ENCODE data around the gene PSEN1.
"Not testable (repeated sequence)": the region's sequence is repeated elsewhere in the genome, so short reads cannot be mapped to it uniquely, and the experiment has no call there.

The PSEN1 gene

DNA sequence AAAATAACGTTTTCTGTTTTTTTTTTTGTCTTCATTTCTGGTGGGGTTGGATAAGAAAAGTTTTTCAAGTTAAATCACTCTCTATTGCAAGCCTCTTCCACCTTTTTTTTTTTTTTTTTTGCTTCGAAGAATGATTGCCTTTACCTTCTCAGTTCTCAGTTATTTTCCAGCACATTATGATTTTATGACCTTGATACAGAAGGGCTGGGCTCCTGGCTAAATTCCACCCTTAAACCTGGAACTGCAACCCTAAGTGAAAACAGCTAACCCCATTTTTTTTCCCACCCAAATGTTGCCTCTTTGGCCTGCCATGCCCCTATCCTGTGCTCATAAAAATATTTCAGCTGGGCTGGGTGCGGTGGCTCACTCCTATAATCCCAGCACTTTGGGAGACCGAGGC is 31.4 kb downstream of the PSEN1 start:
- DNase-seq: no peak

DNA sequence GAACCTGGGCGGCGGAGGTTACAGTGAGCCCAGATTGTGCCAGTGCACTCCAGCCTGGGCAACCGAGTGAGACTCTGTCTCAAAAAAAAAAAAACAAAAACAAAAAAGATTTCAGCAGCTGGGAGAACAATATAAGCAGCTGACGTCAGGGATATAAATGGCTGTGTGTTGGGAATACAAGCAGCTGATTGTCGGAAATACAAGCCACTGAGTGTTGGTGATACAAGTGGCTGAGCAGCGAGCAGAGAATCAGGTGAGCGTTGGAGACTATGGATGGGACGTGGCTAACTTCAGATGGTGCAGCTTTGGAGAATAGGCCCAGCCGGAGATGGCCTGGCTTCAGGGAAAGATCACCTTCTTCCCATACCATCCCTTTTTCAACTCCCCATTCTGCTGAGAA is 32.0 kb downstream of the PSEN1 start:
- no peak for DNase-seq

DNA sequence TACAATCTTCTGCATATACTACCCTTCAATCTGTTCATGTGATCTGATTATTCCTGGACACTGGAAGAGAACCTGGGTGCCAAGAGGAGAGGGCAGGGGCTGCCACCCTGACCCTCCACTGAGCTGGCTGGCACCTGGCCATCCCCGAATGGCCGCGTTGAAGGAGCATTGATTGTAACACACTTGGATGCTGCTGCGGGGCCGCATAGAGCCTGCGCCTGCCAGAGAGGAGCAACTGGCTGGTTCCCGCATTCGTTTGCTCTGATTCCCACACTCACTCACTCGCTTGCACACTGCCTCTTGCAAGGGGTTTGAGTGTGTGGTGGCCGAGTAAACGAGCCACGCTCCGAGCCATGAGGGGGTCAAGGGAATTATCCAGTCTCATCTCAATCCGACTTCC is 32.4 kb downstream of the PSEN1 start:
- no peak for DNase-seq

DNA sequence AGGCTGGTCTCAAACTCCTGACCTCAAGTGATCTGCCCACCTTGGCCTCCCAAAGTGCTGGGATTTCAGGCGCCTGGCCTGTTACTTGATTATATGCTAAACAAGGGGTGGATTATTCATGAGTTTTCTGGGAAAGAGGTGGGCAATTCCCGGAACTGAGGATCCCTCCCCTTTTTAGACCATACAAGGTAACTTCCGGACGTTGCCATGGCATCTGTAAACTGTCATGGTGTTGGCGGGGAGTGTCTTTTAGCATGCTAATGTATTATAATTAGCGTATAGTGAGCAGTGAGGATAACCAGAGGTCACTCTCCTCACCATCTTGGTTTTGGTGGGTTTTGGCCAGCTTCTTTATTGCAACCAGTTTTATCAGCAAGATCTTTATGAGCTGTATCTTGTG is 33.5 kb downstream of the PSEN1 start:
- DNase-seq: not testable (repeated sequence)

DNA sequence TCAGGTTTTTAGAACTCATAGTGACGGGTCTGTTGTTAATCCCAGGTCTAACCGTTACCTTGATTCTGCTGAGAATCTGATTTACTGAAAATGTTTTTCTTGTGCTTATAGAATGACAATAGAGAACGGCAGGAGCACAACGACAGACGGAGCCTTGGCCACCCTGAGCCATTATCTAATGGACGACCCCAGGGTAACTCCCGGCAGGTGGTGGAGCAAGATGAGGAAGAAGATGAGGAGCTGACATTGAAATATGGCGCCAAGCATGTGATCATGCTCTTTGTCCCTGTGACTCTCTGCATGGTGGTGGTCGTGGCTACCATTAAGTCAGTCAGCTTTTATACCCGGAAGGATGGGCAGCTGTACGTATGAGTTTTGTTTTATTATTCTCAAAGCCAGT is 34.4 kb downstream of the PSEN1 start:
- DNase-seq: no peak

DNA sequence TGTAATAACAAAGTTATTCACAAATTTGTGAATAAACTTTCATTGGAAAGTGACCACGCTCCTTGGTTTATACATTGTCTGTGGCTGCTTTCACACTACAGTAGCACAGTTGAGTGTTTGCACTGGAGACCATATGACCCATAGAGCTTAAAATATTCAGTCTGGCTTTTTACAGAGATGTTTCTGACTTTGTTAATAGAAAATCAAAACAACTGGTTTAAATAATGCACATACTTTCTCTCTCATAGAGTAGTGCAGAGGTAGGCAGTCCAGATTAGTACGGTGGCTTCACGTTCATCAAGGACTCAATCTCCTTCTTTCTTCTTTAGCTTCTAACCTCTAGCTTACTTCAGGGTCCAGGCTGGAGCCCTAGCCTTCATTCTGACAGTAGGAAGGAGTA is 36.2 kb downstream of the PSEN1 start:
- DNase-seq: no peak

DNA sequence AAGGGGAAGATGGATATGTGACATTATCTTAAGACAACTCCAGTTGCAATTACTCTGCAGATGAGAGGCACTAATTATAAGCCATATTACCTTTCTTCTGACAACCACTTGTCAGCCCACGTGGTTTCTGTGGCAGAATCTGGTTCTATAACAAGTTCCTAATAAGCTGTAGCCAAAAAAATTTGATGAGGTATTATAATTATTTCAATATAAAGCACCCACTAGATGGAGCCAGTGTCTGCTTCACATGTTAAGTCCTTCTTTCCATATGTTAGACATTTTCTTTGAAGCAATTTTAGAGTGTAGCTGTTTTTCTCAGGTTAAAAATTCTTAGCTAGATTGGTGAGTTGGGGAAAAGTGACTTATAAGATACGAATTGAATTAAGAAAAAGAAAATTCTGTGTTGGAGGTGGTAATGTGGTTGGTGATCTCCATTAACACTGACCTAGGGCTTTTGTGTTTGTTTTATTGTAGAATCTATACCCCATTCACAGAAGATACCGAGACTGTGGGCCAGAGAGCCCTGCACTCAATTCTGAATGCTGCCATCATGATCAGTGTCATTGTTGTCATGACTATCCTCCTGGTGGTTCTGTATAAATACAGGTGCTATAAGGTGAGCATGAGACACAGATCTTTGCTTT is 36.9 kb downstream of the PSEN1 start:
- DNase-seq: no peak

DNA sequence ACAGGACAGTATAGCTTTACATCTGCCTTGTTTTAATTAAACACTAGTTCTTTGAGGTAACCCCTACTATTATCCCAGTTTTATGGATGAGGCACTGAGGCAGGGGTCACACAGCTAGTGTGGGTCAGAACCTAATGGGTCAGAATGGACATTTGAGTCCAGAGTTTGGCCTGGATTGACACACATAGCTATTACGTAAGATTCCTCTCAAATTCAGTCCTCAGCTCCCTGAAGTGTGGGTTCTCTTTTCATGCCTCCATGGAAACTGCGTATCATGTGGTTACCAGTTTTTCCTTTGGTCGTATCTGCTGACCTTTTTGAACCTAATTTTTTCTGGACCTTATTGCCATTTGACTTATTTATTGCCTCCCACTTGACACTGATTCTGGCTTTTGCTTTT is 40.4 kb downstream of the PSEN1 start:
- no peak for DNase-seq

DNA sequence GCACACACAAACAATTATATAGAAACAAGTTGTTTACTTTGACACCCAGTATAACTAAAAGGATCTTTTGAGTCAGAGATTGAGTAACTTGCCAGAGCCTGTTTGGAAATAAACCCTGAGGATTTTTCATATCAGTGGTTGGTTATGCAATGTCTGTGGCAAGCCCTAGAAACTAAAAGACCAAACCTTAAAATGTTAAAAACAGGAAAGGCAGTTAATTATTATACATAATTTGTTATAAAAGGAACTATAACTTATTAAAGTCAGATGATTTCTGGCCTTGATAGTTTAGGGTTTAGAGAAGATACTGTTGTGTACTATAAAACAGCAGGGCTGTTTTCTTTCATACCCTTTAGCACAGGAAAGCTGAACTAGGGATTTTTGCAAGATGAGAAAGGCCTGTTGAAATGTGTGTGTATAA is 44.1 kb downstream of the PSEN1 start:
- no peak for DNase-seq

DNA sequence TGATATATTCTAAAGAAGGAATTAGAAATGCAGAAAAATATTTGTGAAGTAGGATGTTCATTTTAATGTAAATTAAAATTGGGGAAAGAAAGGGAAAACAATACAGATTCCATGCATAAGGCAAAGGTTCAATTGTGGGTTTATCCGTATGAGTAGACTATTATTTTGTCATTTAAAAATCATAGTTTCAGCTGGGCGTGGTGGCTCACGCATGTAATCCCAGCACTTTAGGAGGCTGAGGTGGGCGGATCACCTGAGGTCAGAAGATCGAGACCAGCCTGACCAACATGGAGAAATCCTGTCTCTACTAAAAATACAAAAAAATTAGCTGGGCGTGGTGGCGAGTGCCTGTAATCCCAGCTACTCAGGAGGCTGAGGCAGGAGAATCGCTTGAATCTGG is 44.7 kb downstream of the PSEN1 start:
- DNase-seq: not testable (repeated sequence)

DNA sequence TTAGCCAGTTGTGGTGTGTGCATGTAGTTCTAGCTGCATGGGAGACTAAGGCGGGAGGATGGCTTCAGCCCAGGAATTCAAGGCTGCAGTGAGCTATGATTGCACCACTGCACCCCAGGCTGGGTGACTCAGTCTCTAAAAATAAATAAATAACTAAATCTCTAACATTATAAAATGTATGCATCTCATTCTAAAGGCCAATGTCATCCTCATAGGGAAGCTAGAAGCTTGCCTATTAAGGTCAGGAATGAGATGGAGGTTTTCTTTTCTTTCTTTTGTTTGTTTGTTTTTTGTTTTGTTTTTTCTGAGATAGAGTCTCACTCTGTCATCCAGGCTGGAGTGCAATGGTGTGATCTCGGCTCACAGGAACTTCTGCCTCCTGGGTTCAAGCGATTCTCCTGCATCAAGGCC is 52.2 kb downstream of the PSEN1 start:
- no peak for DNase-seq

DNA sequence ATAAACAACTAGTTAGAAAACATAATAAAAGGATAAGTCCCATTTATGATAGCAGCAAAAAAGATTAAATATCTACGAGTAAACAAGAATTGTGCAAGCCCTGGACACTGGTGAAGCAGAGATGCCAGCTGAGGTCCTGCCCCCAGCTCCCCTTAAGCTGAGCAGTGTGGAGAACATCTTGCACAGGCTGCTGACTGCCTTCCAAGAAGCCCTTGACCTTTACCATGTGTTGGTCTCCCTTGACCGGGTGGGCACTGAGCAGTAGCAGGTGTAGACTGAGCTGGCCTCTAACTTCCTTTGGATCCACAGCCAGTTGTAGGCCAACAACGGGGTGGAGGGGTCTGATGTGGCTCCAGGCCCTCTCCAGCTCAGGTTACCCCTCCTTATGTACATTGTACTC is 53.3 kb downstream of the PSEN1 start:
- DNase-seq: no peak

DNA sequence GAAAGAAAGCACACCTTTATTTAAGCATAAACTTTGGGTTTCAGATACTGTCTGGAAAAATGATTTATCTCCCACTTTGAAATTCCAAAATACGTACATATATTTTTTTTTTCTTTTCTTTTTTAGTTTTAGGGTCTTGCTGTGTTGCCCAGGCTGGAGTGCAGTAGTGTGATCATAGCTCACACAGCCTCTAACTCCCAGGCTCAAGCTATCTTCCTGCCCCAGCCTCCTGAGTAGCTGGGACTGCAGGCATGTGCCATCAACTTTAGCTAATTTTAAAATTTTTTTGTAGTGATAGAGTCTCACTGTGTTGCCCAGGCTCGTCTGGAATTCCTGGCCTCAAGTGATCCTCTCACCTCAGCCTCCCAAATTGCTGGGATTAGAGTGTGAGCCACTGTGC is 55.1 kb downstream of the PSEN1 start:
- DNase-seq: no peak

DNA sequence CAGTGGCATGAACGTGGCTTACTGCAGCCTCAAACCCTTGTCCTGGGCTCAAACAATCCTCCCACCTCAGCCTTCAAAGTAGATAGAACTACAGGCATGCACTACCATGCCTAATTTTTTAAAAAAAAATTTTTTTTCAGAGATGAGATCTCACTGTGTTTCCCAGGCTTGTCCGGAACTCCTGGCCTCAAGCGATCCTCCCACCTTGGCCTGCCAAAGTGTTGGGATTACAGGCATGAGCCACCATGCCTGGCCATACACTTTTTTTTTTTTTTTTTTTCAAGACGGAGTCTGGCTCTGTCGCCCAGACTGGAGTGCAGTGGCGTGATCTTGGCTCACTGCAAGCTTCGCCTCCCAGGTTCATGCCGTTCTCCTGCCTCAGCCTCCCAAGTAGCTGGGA is 58.0 kb downstream of the PSEN1 start:
- DNase-seq: not testable (repeated sequence)

DNA sequence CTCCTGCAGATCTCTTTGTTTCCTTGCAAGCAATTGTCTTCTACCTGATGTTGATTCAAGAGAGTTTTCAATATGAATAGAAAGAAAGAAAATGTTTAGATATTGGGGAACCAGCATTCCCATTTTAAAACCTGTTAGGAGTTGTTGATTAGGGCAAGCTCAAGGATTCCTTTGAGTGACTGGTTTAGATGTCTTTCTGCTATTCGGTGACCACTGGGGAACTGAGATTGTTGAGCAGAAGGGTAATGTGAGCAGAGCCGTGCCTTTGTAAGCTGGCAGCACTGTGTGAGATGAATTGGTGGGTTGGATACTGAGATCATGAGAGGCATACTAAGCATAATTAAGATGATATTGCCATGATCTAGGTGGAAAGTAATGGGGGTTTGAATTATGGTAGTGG is 61.9 kb downstream of the PSEN1 start:
- no peak for DNase-seq

DNA sequence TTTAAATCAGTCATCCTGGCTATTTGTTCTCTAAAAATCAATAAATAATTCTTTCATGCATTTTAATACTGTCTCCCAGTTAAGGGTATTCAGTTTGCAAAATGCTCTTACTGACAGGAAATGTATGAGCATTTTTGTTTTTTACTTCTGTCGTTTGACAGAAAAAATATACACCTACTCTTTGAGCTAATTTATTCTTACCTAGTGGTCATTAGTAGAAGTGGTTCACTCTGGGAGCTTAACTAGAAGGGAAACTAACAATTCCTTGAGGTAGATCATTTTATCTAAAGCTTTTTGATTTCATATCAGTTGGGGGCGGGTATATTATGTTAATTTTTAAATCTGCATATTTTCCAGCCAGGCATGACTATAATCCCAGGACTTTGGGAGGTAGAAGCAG is 67.2 kb downstream of the PSEN1 start:
- no peak for DNase-seq

DNA sequence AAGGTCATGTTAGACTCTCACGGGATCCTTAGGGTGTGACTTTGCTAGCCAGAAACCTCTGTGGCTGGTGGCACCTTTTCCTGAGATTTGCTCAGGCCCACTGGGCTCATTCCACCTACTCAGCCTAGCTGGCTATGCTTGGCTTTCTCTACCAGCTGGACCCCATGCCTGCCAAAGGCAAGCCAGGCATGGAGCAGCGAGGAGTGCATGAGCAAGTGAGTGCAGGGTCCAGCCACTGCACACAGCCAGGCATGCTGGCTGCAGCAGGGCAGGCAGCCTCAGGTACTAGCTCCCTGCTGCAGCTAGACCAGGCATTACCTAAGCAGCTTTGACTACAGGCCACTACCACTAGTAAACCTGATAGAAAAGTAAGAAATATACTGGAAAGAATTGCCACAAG is 71.3 kb downstream of the PSEN1 start:
- DNase-seq: no peak

DNA sequence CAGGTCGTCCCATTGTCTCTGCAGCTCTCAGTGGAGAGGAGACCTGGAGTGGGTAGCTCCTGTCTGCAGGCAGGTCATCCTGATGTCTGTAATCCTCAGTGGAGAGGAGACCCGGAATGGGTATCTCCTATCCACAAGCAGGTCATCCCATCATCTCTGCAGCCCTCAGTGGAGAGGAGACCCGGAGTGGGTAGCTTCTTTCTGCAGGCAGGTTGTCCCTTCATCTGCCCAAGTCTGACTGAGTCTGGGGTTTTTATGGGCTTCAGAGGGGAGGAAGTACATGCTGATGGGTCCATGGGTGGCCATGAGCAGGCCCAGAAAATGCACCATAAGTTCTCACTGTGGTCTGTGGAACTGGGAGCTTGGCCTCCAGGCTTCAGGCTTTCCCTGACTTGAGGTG is 72.1 kb downstream of the PSEN1 start:
- no peak for DNase-seq

DNA sequence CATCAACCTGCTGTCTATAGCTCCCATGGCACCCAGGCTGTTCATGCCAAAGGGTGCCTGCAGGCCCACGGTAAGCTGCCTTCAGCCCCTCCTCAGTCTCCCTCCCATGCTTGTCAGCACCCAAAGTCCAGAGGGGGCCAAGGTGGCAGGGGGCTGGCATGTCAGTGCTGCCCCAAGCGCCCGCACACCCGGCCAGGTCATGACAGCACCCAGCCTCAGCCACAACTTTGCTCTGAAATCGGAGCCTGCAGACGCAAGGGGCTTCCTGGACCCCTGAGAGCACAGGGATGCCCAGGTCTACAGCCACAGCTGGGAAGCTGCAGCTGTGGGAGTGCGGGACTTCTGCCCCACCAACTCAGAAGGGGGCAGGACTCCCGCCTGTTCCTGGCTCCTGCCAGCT is 72.5 kb downstream of the PSEN1 start:
- DNase-seq: no peak

DNA sequence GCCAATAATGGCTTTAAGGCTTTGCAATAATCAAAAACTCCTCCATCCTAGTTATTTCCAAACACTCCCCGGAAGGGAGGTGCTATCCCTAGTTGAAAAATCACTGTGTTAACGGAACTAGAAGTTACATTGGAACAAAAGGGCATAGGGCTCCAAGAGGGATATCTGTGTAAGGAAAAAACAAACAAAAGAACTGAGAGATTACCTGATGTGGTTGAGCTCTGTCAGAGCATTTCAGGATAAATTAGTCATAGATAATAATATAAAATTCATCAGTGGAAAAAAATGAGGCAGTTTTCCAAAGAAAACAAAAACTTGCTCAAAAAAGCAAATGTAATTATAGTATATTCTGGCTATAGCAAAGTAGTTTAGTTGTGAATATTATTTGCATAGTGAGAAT is 73.6 kb downstream of the PSEN1 start:
- no peak for DNase-seq

DNA sequence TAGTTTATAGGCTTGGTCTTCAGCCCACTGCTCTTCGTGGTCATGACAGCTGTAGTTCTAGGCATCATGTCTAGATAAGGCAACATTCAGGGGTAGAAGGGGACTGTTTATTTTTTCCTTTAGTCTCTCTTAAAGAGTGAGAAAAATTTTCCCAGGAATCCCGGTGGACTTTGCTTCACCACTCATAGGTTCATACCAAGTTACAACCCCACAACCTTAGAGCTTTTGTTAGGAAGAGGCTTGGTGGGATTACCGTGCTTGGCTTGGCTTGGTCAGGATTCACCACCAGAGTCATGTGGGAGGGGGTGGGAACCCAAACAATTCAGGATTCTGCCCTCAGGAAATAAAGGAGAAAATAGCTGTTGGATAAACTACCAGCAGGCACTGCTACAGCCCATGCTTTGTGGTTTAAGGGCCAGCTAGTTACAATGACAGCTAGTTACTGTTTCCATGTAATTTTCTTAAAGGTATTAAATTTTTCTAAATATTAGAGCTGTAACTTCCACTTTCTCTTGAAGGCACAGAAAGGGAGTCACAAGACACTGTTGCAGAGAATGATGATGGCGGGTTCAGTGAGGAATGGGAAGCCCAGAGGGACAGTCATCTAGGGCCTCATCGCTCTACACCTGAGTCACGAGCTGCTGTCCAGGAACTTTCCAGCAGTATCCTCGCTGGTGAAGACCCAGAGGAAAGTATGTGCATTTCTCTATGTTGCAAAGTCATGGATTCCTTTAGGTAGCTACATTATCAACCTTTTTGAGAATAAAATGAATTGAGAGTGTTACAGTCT is 75.1 kb downstream of the PSEN1 start:
- DNase-seq: no peak

DNA sequence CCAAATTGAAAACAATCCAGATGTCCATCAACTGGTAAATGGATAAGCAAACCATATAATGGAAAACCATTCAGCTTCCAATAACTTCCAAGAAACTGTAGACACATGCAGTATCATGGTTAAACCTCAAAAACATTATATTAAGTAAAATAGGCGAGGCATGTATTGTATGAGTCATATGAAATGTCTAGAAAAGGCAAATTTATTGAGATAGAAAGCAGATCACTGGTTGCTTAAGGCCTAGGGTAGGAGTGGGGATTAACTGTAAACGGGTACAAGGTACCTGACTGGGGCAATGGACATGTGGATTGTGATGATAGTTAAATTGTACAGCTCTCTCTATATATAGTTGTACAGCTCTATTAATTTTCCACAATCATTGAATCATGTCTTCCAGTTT is 79.7 kb downstream of the PSEN1 start:
- no peak for DNase-seq

DNA sequence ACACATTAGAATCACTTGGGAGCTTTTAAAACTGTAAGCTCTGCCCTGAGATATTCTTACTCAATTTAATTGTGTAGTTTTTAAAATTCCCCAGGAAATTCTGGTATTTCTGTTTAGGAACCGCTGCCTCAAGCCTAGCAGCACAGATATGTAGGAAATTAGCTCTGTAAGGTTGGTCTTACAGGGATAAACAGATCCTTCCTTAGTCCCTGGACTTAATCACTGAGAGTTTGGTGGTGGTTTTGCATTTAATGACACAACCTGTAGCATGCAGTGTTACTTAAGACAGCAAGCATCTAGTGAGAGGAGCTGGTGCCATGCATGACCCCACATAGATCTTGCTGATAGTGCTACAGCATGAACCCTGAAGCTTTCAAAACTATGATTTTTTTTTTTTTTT is 81.1 kb downstream of the PSEN1 start:
- no peak for DNase-seq

DNA sequence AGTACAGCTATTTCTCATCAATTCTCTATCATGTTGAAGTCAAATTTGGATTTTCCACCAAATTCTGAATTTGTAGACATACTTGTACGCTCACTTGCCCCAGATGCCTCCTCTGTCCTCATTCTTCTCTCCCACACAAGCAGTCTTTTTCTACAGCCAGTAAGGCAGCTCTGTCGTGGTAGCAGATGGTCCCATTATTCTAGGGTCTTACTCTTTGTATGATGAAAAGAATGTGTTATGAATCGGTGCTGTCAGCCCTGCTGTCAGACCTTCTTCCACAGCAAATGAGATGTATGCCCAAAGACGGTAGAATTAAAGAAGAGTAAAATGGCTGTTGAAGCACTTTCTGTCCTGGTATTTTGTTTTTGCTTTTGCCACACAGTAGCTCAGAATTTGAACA is 83.8 kb downstream of the PSEN1 start:
- DNase-seq: no peak

DNA sequence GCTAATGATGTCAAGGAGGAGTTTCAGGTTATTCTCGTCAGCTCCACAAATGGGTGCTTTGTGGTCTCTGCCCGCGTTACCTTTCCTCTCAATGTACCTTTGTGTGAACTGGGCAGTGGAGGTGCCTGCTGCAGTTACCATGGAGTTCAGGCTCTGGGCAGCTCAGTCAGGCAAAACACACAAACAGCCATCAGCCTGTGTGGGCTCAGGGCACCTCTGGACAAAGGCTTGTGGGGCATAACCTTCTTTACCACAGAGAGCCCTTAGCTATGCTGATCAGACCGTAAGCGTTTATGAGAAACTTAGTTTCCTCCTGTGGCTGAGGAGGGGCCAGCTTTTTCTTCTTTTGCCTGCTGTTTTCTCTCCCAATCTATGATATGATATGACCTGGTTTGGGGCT is 84.3 kb downstream of the PSEN1 start:
- DNase-seq: no peak
